HTR-8/SVneo (cell line): ENCODE data around the gene GLIS2.

Experiments
- DNase-seq: peaks from one replicate; pipeline ENCODE4 v3.0.0; 2011; ENCODE audit warnings: low spot score, mixed read lengths; ENCODE audit not compliant: insufficient read length
- FAIRE-seq: peaks from 2 replicates; lab custom pipeline; 2011; peaks lifted over from hg19 to GRCh38; lab: Jason Lieb, UNC

GLIS2 gene

GRCh38 chr16:4317532-4318450 lies 1.9 kb downstream of the GLIS2 start:
- peak; percentile 42 for DNase-seq
- FAIRE-seq = no peak

- no peak for FAIRE-seq
- no peak for DNase-seq
These were observed 2.6 kb downstream of the GLIS2 start for GRCh38 chr16:4318451-4318910.

GRCh38 chr16:4318967-4319366 lies 3.1 kb downstream of the GLIS2 start:
- no peak for DNase-seq

DNA sequence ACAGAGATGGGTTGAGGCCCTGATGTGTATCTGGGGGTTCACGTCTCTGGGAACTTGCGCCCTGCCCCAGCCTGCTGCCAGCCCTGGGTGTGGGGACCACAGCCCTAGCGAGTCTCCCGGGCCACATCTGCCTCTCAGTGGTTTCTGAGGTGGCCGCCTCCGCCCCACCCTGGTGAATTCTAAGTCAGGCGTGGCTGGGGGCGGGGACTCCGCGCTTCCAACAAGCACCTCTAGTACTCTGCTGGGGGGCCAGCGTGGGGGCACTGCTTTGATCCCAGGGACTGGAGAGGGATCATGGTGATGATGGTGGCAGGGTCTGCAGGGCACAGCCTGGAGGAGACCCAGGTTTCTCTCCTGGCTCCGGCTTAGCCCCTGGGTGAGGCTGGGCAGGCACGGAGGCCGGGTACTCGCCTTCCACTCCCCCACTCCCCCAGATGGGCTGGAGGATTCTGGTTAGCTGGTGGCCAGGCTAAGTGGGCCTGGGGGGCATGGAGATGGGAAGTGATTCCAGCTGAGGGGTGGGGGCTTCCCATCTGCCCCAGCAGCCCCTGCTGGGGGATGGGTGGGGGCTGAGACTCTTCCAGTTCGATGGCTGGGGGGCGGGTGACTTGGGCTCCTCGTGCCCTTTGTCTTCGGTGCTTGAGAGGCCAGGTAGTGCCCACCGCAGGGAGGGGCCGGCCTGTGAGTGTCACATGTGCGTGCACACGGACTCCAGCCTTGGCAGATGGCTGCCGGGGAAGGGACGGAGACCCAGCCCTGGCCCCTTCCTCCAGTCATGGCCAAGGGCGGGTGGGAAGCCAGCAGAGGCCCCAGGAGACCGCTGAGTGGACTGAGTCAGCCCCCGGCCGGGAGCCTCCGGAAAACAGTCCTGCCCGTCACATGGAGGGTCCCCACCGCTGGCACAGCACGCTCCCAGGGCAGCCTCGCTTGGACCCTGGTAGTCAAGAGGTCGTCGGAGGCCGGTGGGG lies 3.9 kb downstream of the GLIS2 start:
- FAIRE-seq = no peak

More at GRCh38 chr16:4318967-4319366, 3.1 kb downstream of the GLIS2 start:
- no peak for FAIRE-seq

DNA sequence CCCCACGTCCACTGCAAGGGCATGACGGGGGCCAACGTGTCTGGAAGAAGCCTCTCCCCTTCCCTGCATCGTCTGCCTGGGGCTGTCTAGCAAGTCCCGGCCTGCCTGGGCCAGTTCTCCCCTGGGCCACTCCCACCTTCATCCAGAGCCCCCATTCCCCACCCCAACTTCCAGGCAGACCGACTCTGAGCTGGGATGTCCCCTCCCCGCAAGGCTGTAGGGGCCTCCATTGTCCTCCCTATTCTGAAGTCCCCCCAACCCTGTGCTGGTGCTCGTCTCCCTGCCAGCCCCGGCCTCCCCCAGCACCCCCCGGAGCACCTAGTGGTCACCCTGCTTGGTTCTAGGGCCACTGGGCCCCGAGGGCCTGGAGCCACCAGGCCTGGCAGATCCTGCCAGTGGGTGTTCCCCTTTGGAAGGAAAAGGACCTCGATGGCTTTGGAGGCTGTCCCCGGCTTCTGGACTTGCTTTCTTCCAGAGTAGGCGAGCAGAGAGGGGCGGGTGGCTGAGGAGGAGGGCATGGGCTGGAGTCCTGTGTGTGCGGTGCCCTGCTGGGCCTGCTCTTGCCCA lies 4.8 kb downstream of the GLIS2 start:
- FAIRE-seq (no peak), DNase-seq (no peak)

More for the DNA sequence above, 3.9 kb downstream of the GLIS2 start:
- no peak for DNase-seq

- DNase-seq (no peak), FAIRE-seq (no peak)
These were observed 5.6 kb downstream of the GLIS2 start for GRCh38 chr16:4321286-4322120.

DNA sequence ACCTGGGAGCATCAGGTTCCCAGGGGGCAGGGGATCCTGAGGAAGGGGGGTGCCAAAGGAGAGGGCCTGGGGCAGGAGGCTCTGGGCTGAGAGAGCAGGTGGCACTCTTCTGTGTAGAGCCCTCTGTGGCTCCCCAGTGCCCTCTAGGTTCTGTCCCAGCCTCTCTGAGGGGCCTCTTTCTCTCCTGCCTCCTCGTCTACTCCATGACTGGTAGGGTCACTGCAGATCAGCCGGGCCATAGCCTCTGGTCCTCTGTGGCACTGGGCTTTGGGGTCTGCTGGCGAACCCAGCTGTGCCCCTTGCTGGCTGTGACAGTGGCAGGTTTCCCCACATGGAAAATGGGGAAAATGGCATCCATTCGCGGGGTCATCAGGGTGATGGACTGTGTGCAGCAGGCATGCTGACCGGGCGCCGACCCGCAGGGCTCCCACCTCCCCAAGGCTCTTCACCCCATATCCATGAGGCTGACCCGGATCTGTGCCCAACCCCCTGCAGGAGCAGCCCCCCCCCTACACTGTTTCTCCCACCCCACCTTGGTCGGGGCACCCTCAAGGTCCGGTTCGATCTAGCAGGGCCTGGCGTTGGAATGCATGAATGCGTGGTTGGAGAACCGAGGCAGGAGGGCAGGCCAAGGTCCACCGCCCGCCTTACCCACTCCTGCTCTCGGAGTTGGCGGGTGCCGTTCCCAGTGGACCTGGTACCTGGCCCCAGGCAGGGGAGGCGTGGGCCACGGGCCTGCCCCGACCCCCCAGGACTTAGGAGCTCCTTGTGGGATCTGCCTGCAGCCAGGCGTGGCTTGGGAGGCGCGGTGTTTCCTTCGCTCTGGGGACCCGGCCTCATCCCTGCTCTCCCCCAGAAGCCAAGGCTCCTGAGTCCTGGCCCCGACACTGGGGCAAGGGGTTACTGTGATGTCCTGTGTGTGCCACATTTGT lies 6.5 kb downstream of the GLIS2 start:
- no peak for DNase-seq
- FAIRE-seq = no peak

DNA sequence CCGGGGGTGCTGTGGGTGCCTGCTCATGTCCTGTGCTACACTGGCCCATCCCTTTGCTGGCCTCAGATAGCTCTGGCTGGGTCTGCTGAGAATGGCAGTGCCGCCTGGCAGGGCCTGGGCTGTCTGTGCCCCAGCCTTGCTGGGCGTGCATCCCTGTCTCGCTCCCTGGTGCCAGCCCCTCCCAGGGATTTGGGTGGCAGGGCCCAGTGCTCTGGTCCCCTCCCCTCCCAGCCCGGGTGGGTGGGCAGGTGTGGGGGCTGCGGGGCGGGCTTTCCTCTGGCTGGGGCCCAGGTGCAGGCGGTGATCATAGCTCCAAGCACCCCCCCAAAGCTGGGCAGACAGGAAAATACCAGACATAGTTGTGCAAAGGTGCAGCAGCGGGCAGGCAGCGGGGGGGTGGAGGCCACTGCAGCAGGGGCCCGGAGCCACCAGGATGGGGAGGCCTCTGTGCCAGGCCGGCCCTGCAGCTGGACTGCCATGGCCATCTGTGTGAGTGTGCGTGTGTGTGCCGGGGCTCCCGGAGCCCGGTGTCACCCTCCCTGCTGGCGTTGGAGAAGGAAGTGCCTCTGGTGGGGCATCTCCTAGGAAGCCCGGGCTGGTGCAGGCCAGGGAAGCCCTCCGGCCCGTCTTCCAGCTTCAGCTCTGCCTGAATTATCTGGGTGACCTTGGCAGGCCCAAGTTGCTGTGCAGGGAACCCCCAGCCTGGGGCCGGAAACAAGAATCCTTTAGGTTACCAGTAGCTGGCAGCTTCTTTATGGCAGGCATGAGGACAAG lies 7.4 kb downstream of the GLIS2 start:
- no peak for FAIRE-seq
- no peak for DNase-seq

DNA sequence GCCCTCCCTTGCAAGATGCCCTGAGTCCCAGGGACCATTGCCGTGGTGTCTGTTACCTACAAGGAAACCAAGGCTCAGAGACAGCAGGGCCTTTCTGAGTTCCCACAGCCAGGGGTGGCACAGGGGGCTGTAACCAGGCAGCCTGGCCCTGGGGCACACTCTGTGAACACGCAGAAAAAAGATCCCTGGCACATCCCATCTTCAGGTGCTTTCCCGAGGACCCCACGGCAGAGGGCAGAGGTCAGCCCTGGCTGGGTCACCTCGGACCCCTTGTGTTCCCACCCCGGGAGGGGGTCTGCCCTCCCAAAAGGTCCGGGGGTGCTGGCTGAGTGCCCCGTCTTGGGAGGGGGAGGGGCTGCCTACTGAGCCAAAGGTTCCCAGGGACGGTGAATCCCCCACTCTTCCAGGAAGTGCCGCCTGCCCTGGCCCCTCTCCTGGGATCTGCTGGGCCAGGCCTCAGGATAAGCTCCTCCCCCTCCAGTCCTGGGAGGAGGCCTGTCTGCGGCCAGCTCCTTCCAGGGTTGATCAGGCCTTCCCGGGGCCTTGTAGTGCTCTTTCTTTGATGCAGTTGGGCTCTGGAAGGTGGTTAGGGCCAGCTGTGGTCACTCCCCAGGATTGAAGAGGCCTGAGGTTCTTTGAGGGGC lies 8.1 kb downstream of the GLIS2 start:
- no peak for DNase-seq
- no peak for FAIRE-seq

DNA sequence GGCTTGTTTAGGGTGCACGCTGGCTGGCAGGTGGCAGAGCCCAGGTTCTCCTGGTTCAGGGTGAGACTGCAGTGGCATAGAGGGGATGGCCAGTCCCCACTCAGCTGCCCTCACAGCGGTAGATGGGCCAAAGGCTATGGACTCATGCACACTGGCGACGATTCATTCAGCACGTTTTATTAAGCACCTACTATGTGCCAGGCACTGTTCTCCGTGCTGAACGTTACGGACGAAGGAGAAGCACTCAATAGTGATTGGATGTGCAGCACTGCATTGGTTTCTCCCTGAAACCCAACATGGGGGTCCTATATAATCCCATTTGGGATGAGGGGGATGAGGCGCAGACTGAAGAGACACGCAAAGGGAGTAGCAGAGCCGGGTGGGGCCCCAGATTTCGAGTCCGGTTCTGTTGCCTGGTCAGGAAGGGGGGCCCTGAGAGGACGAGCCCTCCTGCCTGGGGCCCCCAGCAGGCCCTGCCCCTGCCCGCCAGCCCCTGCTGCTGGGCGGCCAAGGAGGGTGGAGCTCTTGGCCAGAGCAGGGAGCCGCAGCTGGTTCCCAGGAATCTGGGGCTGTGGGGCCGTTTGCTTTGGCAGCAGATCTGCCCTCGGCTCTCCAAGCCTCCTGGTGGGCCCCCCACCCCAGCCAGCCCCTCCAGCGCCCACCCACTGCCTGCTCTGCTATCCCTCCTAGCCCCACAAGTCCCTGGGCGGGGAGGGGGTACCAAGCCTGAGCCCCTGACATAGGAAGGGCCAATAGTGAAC lies 8.8 kb downstream of the GLIS2 start:
- no peak for FAIRE-seq
- DNase-seq = no peak

GRCh38 chr16:4325253-4325758 lies 9.4 kb downstream of the GLIS2 start:
- no peak for FAIRE-seq
- no peak for DNase-seq

- FAIRE-seq (no peak), DNase-seq (no peak)
These were observed 11.6 kb downstream of the GLIS2 start for GRCh38 chr16:4327386-4328045.

DNA sequence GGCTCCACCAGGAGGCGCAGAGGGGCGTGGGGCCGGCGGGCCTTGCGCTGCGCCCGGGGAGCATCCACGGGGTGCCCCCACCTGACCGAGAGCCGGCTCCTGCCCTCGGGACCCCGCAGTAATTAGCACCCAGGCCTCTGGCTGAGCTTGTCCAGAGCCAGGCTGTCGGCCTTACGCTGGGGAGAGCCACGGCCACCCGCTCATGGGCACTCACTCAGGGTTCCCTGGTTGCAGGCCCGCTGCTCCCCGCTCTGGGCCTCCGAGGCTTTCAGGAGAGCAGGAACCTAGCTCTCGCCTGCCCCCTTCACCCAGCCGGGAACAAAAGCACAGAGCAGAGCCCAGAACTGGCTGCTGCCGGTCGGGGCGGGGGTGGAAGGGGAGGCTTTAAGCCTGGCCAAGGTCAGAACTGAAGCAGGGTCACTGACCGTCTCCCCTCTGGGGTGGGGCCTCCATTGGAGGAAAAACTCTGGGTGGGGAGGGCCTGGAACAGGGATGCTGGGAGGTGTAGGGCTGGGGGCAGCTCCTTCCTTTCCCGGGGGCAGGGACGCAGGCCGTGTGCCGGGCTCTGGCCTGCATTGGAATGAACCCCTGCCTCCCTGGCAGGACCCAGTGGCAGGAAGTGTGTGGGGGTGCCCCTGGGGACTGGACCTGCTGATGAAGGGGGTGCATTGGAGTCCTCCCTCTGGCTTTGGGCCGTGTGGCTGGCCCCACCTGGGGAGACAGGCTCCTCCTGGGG lies 12.3 kb downstream of the GLIS2 start:
- DNase-seq = no peak

GRCh38 chr16:4328782-4329775 lies 13.2 kb downstream of the GLIS2 start:
- FAIRE-seq = no peak
- no peak for DNase-seq

More for the DNA sequence above, 12.3 kb downstream of the GLIS2 start:
- no peak for FAIRE-seq
